HG02981 (cell line): ENCODE measurements around the gene NOP16.

Experiments used
- ATAC-seq: cut with Tn5 transposase; IDR thresholded peaks from one replicate; pipeline ENCODE4 v1.9.1; 2021; ENCODE audit warnings: mild to moderate bottlenecking, moderate library complexity; ENCODE audit not compliant: unreplicated experiment

The NOP16 gene

DNA sequence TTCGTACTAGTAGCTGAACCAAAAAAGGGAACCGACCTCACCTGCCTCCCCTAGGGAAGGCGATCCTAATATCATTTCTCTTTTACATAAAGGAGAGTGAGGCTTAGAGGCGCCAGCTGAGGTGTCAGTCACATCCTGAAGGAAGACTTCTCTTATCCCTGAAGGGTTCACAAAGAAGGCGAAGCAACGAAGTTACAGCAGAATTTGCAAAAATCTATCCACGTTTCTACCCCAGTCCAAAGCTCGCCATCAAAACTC is 26.2 kb downstream of the NOP16 start:
- peak; percentile 1 for ATAC-seq

DNA sequence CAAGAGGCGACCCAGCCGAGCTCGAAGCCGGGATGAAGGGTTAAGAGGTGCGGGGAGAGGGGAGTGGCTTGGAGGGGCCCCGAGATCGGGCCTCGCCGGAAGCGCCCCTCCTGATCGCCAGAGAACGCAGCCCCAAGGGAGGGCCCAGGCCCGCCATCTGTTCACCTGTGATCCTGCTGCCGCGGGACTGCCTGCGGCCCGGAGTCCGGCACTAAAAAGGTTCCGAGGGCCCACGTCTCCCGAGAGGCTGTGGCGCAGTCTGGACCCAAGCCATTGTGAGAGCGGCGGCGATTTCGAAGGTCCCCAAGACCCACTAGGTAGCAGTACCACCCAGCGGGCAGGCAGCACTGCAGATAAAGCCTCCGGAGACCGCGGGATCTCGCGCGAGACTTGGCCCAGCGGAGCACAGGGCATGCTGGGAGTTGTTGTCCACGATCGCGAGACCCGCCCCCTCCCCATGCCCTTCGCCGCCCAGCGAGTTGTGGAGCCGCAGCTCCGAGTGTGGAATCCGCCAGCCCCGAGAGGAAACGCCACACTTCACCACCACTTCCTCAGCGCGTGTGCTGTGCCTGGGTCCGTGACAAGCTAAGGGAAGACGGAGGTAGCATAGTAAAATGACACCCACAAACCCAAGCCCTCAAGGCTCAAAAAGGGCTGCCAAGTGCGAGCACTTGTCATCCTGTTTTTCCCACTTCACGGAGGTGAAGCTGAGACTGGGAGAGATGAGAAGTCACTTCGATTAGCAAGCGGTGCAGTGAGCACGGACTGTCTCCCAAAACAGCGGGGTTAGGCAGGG is 26.8 kb downstream of the NOP16 start, which contains the start of gene KIAA1191:
Gene KIAA1191, minus strand, starts transcription at position 328 of the 796 bp plus-strand sequence. CDS start 2,256 bp downstream, outside the sequence.
- ATAC-seq: peak; percentile 86

DNA sequence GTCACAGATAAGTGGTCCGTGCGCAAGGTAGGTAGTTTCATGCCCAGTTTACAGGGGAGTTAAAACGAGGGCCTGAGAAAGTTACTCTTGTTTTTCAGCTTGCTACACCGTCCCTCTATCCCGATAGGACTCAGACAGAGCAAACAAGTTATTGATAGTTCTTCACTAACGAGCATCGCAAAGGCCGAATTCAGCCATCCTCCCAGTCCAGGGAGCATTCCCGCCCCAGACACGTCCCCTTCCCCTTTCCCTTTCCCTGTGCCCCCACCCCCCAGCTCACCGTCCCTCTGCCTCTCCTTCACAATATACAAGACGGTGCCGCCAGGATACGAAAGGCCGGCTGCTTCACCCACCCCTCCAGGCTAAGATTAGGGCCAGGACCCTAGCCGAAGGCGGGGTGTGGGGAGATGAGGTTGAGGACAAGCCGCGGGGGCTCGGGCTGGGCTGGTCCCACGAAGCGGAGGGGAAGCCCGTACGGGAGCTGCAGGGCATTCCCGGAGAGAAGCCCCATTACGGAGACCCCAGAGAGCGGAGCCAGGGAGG is 27.4 kb downstream of the NOP16 start:
- peak; percentile 3 for ATAC-seq

DNA sequence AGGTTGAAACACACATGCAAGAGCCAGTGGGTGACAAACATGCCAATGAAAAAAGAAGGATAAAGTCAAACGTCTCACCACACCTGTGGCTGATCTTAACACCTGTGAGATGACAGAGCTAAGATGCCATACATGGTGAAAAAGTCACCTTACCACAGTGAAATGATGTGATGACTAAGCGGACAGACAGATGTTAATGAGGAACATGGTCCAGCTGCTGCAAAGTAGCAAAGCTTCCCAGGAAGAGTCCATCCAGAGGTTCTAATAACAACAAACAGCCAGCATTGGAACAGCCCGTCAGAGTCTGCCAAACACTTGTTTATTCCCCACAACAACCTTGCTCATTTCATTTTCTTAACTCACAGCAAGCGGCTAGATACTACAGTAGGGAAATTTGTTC is 28.7 kb downstream of the NOP16 start:
- ATAC-seq: no peak

GRCh38 chr5:176356179-176356566 is 32.2 kb downstream of the NOP16 start:
- ATAC-seq: no peak

DNA sequence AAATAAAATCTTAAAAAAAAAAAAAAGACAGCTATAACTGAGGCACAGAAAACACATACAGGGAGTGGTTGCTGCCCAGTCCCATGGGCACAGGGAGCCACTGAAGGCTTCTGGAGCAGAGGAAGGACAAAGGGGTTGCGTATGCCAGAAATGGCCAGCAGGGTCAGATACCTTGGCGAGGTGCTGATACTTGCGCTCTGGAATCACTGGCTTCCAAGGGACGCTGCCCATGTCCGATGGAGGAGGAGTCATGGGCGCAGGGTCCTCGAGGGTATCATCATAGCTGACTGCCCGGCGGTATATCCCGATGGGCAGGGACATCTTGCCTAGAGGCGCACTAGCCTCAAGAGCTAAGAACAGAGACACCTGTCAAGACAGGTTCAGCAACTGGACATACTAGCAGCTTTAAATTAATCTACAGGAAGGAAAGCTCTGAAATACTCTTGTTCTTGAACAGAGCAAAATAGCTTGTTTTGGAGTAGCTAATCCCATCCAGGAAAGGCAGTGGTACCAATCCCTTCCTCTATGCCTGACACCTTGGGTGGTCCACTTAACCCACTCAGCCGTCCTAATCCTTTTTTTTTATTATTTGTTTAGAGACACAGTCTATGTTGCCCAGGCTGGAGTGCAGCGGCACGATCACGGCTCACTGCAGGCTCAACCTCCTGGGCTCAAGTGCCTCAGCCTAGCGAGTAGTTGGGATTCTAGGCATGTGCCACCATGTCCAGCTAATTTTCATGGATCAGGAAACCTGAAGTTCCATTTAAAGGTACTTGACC is 32.8 kb downstream of the NOP16 start:
- no peak for ATAC-seq

DNA sequence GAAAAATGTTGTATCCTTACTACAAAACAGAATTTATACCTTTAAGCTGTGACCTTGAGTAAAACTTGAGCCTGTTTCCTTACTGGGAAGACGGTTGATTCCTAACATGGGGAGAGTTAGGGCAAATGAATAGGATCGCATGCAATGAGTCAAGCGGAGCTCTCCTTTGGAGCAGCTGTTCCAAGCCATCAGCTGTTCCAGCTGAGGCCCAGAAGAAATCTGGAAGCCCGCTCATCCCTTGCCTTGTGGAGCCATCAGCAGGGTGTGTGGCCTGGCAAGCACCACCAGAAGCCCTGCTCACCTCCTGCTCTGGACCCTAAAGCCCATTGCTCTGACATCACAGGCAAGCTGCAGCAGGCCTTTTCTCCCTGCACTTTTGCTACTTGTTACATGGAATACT is 34.9 kb downstream of the NOP16 start:
- ATAC-seq: no peak

DNA sequence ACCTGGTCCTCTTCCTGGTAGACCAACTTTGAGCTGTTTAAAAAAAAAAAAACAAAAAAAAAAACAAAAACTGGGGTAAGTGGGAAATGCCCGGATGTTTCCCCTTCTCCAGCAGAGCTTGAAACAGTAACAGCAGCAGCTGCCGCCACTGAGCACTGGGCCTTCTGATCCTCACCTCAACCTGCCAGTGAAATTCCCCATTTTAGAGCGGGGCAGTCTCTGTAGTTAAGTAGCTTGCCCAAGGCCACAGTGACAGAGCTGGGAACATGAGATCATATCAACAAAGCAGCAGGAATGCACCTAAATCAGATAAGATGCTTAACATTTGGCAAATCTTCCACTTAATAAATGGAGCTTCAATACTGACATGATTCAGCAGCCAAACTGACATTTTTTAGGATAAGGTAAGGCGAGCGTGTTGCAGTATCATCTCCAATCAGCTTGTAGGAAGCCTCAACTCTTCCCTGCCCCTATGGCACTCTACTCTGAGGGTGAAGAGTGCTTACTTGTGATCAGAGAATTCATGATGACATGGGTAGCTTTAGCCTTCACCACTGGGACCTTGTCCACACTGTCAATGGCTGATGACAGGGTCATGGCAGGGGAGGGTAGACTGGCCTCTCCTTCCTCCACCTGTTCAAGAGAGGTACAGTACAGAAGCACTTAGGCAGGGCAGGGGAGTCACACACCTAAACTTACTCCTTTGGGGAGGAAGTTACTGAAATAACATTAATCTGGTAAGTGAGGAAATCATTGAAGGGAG is 36.1 kb downstream of the NOP16 start:
- ATAC-seq: no peak

- ATAC-seq: no peak
Measured at GRCh38 chr5:176350416-176350815, 38.0 kb downstream of the NOP16 start.

- ATAC-seq: no peak
Measured at GRCh38 chr5:176342766-176343458, 45.5 kb downstream of the NOP16 start.

DNA sequence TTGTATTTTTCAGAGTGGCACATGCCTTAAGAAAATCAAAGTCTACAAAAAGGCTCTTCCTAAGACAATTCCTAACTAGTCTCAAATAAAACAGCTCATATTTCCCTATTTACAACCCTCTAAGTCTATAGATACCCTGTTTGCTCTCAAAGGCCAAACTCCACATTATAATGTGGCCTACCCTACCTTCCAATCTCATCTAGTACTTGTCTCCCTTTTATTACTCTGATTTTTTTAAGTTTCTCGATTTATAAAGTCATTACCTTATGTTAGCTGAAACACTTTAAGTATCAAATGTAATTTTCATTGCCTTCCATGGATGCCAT is 46.3 kb downstream of the NOP16 start:
- no peak for ATAC-seq

DNA sequence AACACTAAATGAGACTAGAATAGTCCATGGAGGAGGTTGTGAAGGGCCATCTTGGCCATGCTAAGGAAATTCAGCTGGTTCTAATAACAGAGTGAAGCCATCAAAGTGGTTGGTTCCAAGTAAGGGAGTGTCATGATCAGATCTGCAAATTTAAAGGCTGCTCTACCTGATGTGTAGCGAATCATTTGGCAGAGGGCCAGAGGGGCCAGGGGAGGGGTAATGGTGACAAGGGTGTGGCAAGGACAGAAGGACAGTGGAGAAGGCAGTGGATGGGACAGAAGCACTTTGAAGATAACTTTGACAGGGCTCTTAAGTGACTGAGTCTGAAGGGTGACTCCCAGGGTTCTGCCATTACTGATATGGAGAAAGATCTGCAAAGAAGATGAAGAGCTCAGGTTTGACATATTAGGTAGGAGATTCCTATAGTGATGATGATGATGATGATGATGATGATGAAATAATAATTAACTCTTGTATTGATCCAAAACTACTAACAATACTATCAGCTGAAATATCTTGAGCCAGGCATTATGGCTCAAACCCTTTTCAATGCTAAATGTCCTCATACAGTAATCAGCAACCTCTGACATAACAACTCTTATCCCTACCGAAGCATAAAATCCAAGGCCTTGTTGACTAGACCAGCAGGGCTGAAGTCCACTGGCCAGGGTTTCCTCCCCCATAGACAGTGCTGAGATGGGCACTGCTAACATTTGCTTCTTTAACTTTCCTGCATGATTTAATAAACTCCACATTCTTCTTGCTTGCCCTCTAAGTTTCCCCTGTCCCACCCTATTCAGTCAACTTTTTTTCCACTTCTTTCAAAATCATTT is 46.9 kb downstream of the NOP16 start:
- ATAC-seq: no peak

DNA sequence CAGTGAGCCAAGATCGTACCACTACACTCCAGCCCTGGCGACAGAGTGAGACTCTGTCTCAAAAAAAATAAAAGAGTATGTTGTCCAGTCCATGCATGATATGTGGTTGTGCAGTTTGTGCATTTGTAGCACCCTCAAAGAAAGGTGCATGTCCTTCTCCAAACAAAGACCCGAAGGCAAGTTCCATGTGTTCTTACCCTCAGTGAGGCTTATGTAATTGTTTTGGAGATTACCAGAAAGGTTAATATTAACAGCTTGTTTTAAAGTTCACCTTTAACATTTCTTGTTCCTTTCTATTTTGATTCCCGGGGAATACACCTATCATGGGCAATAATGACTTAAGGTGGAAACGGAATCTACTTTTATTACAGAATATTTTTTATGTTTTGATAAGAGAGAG is 49.1 kb downstream of the NOP16 start:
- no peak for ATAC-seq

DNA sequence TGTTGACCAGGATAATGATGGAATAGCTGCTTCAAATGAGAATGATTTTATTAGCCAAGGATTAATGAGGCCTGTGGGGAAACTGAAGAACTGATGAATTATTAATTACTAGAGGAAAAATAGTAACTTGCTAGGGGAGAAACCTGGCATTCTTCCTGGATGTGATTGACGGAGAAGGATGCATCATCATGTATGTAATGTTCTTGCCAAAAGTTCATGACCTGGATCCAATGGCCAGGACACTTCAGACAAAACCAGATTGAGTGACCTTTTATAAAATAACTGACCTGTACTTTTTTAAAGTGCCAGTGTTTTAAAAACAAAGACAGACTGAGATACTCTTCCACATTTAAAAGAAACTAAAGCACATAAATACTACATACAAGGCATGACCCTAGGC is 50.5 kb downstream of the NOP16 start:
- no peak for ATAC-seq

- ATAC-seq: no peak
Measured at GRCh38 chr5:176334031-176334770, 54.2 kb downstream of the NOP16 start.
